HEK293 (cell line): Measurements from ENCODE around the gene GPHA2.

Experiments used
- CTCF ChIA-PET: fragments of 350-600 bp; formaldehyde crosslinking; extraction: SDS; loops from one replicate; lab custom pipeline; 2021; ENCODE audit warnings: antibody characterized with exemption; lab: Yijun Ruan, JAX
- POLR2A ChIA-PET: fragments of 300-600 bp; formaldehyde crosslinking; extraction: SDS; loops from one replicate; lab custom pipeline; 2020; ENCODE audit warnings: antibody characterized with exemption, inconsistent platforms; lab: Yijun Ruan, JAX
- H3K27ac ChIP-seq: fragments of 200-500 bp; sonication (Bioruptor generic); 2 replicates; pipeline ENCODE4 v1.5.1; 2014; ENCODE audit warnings: low read depth, low read length, control low read depth, inconsistent platforms; ENCODE audit errors: extremely low read depth
- H3K36me3 ChIP-seq, 2 experiments: fragments of 200-500 bp in 1 of 2; sonication (Bioruptor generic) in 1 of 2; 1 replicate in 1 of 2; 2 replicates in 1 of 2; pipeline ENCODE4 v1.5.1; 2014 to 2017; ENCODE audit warnings: inconsistent platforms in 2 of 2, low read length in 2 of 2; ENCODE audit not compliant: control insufficient read depth in 2 of 2, insufficient read depth in 1 of 2
- H3K4me1 ChIP-seq: fragments of 200-500 bp; sonication (Bioruptor generic); 2 replicates; pipeline ENCODE4 v1.5.1; 2014; ENCODE audit warnings: mild to moderate bottlenecking, low read length, inconsistent platforms; ENCODE audit not compliant: control insufficient read depth, insufficient read depth
- H3K4me3 ChIP-seq: 2 replicates; pipeline ENCODE4 v1.5.1; 2011; ENCODE audit warnings: low read depth, mild to moderate bottlenecking, control low read depth, low read length, moderate library complexity
- H3K9me3 ChIP-seq: fragments of 200-500 bp; sonication (Bioruptor generic); 2 replicates; pipeline ENCODE4 v1.5.1; 2014; ENCODE audit warnings: low read depth, low read length, inconsistent platforms; ENCODE audit not compliant: control insufficient read depth, insufficient read depth
- BCL11B ChIP-seq: fragments of 450-650 bp; formaldehyde crosslinking; IDR thresholded peaks from 2 replicates; pipeline ENCODE4 v1.5.1; 2016; ENCODE audit warnings: low read depth, missing biosample characterization, missing genetic modification characterization
- GLIS1 ChIP-seq: fragments of 450-650 bp; formaldehyde crosslinking; IDR thresholded peaks from 2 replicates; pipeline ENCODE4 v1.5.1; 2016; ENCODE audit warnings: missing biosample characterization, missing genetic modification characterization
- HIC1 ChIP-seq: fragments of 450-650 bp; formaldehyde crosslinking; IDR thresholded peaks from 2 replicates; pipeline ENCODE4 v1.5.1; 2016; ENCODE audit warnings: missing biosample characterization, missing genetic modification characterization
- KLF1 ChIP-seq: fragments of 450-650 bp; formaldehyde crosslinking; IDR thresholded peaks from 2 replicates; pipeline ENCODE4 v1.5.1; 2016; ENCODE audit warnings: missing biosample characterization, missing genetic modification characterization
- KLF9 ChIP-seq: fragments of 450-650 bp; formaldehyde crosslinking; IDR thresholded peaks from 2 replicates; pipeline ENCODE4 v1.5.1; 2016; ENCODE audit warnings: missing biosample characterization, missing genetic modification characterization, low read depth
- PATZ1 ChIP-seq: fragments of 450-650 bp; formaldehyde crosslinking; IDR thresholded peaks from 2 replicates; pipeline ENCODE4 v1.5.1; 2016; ENCODE audit warnings: missing biosample characterization, missing genetic modification characterization
- YY2 ChIP-seq: fragments of 450-650 bp; formaldehyde crosslinking; IDR thresholded peaks from 2 replicates; pipeline ENCODE4 v1.5.1; 2016; ENCODE audit warnings: missing biosample characterization, missing genetic modification characterization
- ZBTB17 ChIP-seq: fragments of 450-650 bp; formaldehyde crosslinking; IDR thresholded peaks from 2 replicates; pipeline ENCODE4 v1.5.1; 2016; ENCODE audit warnings: missing biosample characterization, missing genetic modification characterization
- ZBTB20 ChIP-seq: fragments of 450-650 bp; formaldehyde crosslinking; IDR thresholded peaks from 2 replicates; pipeline ENCODE4 v1.5.1; 2016; ENCODE audit warnings: missing biosample characterization, missing genetic modification characterization
- ZFHX2 ChIP-seq: fragments of 450-650 bp; formaldehyde crosslinking; conservative IDR thresholded peaks from 2 replicates; pipeline ENCODE4 v1.5.1; 2016; ENCODE audit warnings: missing biosample characterization, missing genetic modification characterization
- ZFP41 ChIP-seq: fragments of 450-650 bp; formaldehyde crosslinking; IDR thresholded peaks from 2 replicates; pipeline ENCODE4 v1.5.1; 2016; ENCODE audit warnings: missing biosample characterization, missing genetic modification characterization, borderline replicate concordance
- ZIC2 ChIP-seq: fragments of 450-650 bp; formaldehyde crosslinking; IDR thresholded peaks from 2 replicates; pipeline ENCODE4 v1.5.1; 2016; ENCODE audit warnings: missing biosample characterization, missing genetic modification characterization
- ZNF133 ChIP-seq: fragments of 450-650 bp; formaldehyde crosslinking; IDR thresholded peaks from 2 replicates; pipeline ENCODE4 v1.5.1; 2016; ENCODE audit warnings: missing biosample characterization, missing genetic modification characterization
- ZNF18 ChIP-seq: fragments of 450-650 bp; formaldehyde crosslinking; IDR thresholded peaks from 2 replicates; pipeline ENCODE4 v1.5.1; 2016; ENCODE audit warnings: missing biosample characterization, missing genetic modification characterization
- ZNF239 ChIP-seq: fragments of 450-650 bp; formaldehyde crosslinking; IDR thresholded peaks from 2 replicates; pipeline ENCODE4 v1.5.1; 2016; ENCODE audit warnings: missing biosample characterization, missing genetic modification characterization
- ZNF324 ChIP-seq: fragments of 450-650 bp; formaldehyde crosslinking; IDR thresholded peaks from 2 replicates; pipeline ENCODE4 v1.5.1; 2016; ENCODE audit warnings: missing biosample characterization, missing genetic modification characterization
- ZNF366 ChIP-seq: fragments of 450-650 bp; formaldehyde crosslinking; conservative IDR thresholded peaks from 2 replicates; pipeline ENCODE4 v1.5.1; 2016; ENCODE audit warnings: missing biosample characterization, missing genetic modification characterization
- ZNF426 ChIP-seq: fragments of 450-650 bp; formaldehyde crosslinking; IDR thresholded peaks from 2 replicates; pipeline ENCODE4 v1.5.1; 2017; ENCODE audit warnings: missing biosample characterization, missing genetic modification characterization, mild to moderate bottlenecking, inconsistent platforms, moderate library complexity
- ZNF514 ChIP-seq: fragments of 450-650 bp; formaldehyde crosslinking; IDR thresholded peaks from 2 replicates; pipeline ENCODE4 v1.5.1; 2016; ENCODE audit warnings: missing biosample characterization, missing genetic modification characterization
- ZNF600 ChIP-seq: fragments of 450-650 bp; formaldehyde crosslinking; IDR thresholded peaks from 2 replicates; pipeline ENCODE4 v1.5.1; 2016; ENCODE audit warnings: missing biosample characterization, missing genetic modification characterization
- ZNF626 ChIP-seq: fragments of 450-650 bp; sonication (Bioruptor Pico); formaldehyde crosslinking; IDR thresholded peaks from 2 replicates; pipeline ENCODE4 v1.5.1; 2018; ENCODE audit warnings: missing biosample characterization, missing genetic modification characterization, inconsistent platforms
- ZNF670 ChIP-seq: fragments of 450-650 bp; formaldehyde crosslinking; IDR thresholded peaks from 2 replicates; pipeline ENCODE4 v1.5.1; 2016; ENCODE audit warnings: missing biosample characterization, missing genetic modification characterization, low read depth
- ZNF768 ChIP-seq: fragments of 450-650 bp; formaldehyde crosslinking; IDR thresholded peaks from 2 replicates; pipeline ENCODE4 v1.5.1; 2018; ENCODE audit warnings: missing biosample characterization, mild to moderate bottlenecking, missing genetic modification characterization
- ZSCAN4 ChIP-seq: fragments of 450-650 bp; formaldehyde crosslinking; IDR thresholded peaks from 2 replicates; pipeline ENCODE4 v1.5.1; 2017; ENCODE audit warnings: missing biosample characterization, missing genetic modification characterization
- TF ChIP-seq, protein P1 (sequence below): fragments of 450-650 bp; formaldehyde crosslinking; IDR thresholded peaks from 2 replicates; pipeline ENCODE4 v1.5.1; 2016; ENCODE audit warnings: missing biosample characterization, missing genetic modification characterization
- TF ChIP-seq, protein P2 (sequence below): fragments of 450-650 bp; formaldehyde crosslinking; IDR thresholded peaks from 2 replicates; pipeline ENCODE4 v1.5.1; 2016; ENCODE audit warnings: missing biosample characterization, missing genetic modification characterization, low read depth

The GPHA2 gene, protein sequence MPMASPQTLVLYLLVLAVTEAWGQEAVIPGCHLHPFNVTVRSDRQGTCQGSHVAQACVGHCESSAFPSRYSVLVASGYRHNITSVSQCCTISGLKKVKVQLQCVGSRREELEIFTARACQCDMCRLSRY

DNA sequence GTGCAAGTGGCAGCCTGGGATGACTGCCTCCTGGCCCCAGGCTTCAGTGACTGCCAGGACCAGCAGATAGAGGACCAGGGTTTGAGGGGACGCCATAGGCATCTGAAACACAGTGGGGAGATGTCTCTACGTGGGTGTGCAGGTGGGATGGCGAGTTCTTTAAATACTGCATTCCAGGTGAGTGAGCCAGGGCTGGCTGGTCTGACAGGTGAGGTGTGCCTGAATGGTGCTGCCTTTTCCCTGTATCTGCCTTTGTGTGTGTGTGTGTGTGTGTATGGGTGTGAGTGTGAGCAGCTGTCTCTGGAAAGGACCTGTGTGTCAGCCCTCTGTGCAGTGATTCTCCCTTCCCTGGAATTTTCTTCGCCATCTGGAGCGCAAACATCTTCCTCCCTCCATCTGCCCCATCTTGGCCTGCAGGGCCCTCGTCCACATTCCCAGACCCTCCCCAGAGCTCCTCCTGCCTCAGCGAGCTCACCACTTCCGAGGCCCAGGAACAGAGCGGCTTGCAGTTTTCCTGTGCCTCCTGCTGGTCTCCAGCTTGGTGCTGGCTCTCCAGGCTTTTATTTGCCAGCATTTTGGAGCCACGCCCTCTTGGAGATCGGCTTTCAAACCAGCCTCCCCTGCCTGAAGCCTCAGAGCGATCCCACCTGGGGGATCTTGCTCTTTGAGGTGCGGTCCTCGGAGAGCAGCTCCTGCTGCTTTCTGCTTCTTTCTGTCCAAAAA is at the start of gene GPHA2:
GPHA2 (minus strand) TSS at position 535 of the 723 bp plus-strand sequence; CDS start at position 102, 433 bp downstream.
- H3K27ac ChIP-seq = no peak within 1 kb of the TSS
- no peak within 1 kb of the TSS for H3K4me3 ChIP-seq
- H3K4me1 ChIP-seq = no peaks in the 10 kb centered on the region
- no peaks in the 10 kb centered on the region for H3K9me3 ChIP-seq
- ChIA-PET POLR2A (interaction anchor here (0.9 to 1.5 kb wide), 3 partner anchors 8 to 13 kb away, joined by 3 read pairs; no protein-coding TSS in a partner anchor), CTCF (interaction anchor here (0.7 to 1.1 kb wide), 3 partner anchors 9 to 65 kb away, joined by 3 read pairs; no protein-coding TSS in a partner anchor)
- H3K36me3 ChIP-seq = peaks cover 0 to 45% of the 10 kb centered on the region in 2 experiments; a peak in 1 of 3 replicates
- TF ChIP-seq ZNF133 (tag by site-specific recombination) = no peak
- no peak for TF ChIP-seq ZNF514 (tag by site-specific recombination)
- TF ChIP-seq KLF1 = 0 out of 2 replicates have a peak, but pooled peaks have one; percentile 25
- TF ChIP-seq GLIS1 (tag by site-specific recombination) = peak; percentile 75
- TF ChIP-seq ZNF600 = peak; percentile 44; the same call in 1 of the 2 replicates
- peak; percentile 58 for TF ChIP-seq KLF9 (tag by site-specific recombination)
- 0 out of 2 replicates have a peak, but pooled peaks have one; percentile 11 for TF ChIP-seq ZFHX2 (tag by site-specific recombination)
- peak; percentile 42; the same call in 1 of the 2 replicates for TF ChIP-seq ZSCAN4
- peak; percentile 81 for TF ChIP-seq ZBTB17 (tag by site-specific recombination)
- no peak for TF ChIP-seq ZNF239 (tag by site-specific recombination)
- TF ChIP-seq BCL11B (tag by site-specific recombination) = no peak
- TF ChIP-seq HIC1 (tag by site-specific recombination) = no peak
- TF ChIP-seq YY2 (tag by site-specific recombination) = no peak
- 0 out of 2 replicates have a peak, but pooled peaks have one; percentile 11 for TF ChIP-seq ZNF366
- peak; percentile 83; the same call in 1 of the 2 replicates for TF ChIP-seq ZNF768 (tag by site-specific recombination)
- no peak for TF ChIP-seq ZNF324 (tag by site-specific recombination)
- no peak for TF ChIP-seq ZFP41 (tag by site-specific recombination)
- peak; percentile 19; the same call in 1 of the 2 replicates for TF ChIP-seq ZBTB20 (tag by site-specific recombination)
- no peak for TF ChIP-seq ZNF426 (tag by site-specific recombination)
- no peak for TF ChIP-seq ZNF670 (tag by site-specific recombination)
- TF ChIP-seq PATZ1 = 0 out of 2 replicates have a peak, but pooled peaks have one; percentile 25
- peak; percentile 62; the same call in 1 of the 2 replicates for TF ChIP-seq ZNF18 (tag by site-specific recombination)
- TF ChIP-seq, protein P1, sequence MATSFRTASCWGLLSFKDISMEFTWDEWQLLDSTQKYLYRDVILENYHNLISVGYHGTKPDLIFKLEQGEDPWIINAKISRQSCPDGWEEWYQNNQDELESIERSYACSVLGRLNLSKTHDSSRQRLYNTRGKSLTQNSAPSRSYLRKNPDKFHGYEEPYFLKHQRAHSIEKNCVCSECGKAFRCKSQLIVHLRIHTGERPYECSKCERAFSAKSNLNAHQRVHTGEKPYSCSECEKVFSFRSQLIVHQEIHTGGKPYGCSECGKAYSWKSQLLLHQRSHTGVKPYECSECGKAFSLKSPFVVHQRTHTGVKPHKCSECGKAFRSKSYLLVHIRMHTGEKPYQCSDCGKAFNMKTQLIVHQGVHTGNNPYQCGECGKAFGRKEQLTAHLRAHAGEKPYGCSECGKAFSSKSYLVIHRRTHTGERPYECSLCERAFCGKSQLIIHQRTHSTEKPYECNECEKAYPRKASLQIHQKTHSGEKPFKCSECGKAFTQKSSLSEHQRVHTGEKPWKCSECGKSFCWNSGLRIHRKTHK = no peak
- TF ChIP-seq ZNF626 = no peak
- TF ChIP-seq ZIC2 (tag by site-specific recombination) = peak; percentile 73
- TF ChIP-seq, protein P2, sequence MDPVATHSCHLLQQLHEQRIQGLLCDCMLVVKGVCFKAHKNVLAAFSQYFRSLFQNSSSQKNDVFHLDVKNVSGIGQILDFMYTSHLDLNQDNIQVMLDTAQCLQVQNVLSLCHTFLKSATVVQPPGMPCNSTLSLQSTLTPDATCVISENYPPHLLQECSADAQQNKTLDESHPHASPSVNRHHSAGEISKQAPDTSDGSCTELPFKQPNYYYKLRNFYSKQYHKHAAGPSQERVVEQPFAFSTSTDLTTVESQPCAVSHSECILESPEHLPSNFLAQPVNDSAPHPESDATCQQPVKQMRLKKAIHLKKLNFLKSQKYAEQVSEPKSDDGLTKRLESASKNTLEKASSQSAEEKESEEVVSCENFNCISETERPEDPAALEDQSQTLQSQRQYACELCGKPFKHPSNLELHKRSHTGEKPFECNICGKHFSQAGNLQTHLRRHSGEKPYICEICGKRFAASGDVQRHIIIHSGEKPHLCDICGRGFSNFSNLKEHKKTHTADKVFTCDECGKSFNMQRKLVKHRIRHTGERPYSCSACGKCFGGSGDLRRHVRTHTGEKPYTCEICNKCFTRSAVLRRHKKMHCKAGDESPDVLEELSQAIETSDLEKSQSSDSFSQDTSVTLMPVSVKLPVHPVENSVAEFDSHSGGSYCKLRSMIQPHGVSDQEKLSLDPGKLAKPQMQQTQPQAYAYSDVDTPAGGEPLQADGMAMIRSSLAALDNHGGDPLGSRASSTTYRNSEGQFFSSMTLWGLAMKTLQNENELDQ (tag by site-specific recombination) = no peak
